H1 (cell line): Measurements from ENCODE around the gene TMA7. TPM values are rescaled to one million over a fixed set of nuclear protein-coding genes. Genes with fewer than 3 reads are reported as not detected.

Source experiments
- CTCF ChIA-PET: fragments of 300-600 bp; sonication (Branson Sonifier 250); formaldehyde crosslinking; loops from one replicate; lab custom pipeline; 2021; ENCODE audit not compliant: partially characterized antibody; lab: Charles Lee
- POLR2A ChIA-PET: fragments of 300-600 bp; sonication (Branson Sonifier 250); formaldehyde crosslinking; loops from one replicate; lab custom pipeline; 2021; ENCODE audit warnings: inconsistent platforms; ENCODE audit not compliant: partially characterized antibody; lab: Charles Lee
- DNase-seq, 2 experiments: peaks; one replicate each; pipeline versions ENCODE4 v3.0.0 to v3.0.0-alpha.2; 2010 to 2022; ENCODE audit warnings: low spot score in 2 of 2, low read depth in 1 of 2, mixed read lengths in 1 of 2
- FAIRE-seq: peaks from 2 replicates; lab custom pipeline; 2011; peaks lifted over from hg19 to GRCh38; lab: Jason Lieb, UNC
- H2AFZ ChIP-seq: 2 replicates; pipeline ENCODE4 v1.8.1; 2012; ENCODE audit warnings: low read length, inconsistent platforms
- H2AK5ac ChIP-seq: 2 replicates; pipeline ENCODE4 v1.6.1; 2013; ENCODE audit warnings: low read depth, low read length
- H2BK120ac ChIP-seq: replicated peaks from 2 replicates; pipeline ENCODE3; 2013; ENCODE audit warnings: low read depth, low read length, inconsistent platforms
- H2BK12ac ChIP-seq: 2 replicates; pipeline ENCODE4 v1.6.1; 2013; ENCODE audit warnings: low read depth, low read length
- H2BK15ac ChIP-seq: 2 replicates; pipeline ENCODE4 v1.6.1; 2013; ENCODE audit warnings: low read length
- H2BK20ac ChIP-seq: 2 replicates; pipeline ENCODE4 v1.6.1; 2013; ENCODE audit warnings: low read length
- H2BK5ac ChIP-seq: 2 replicates; pipeline ENCODE4 v1.6.1; 2013; ENCODE audit warnings: low read depth, low read length
- H3K14ac ChIP-seq: 2 replicates; pipeline ENCODE4 v1.6.1; 2013; ENCODE audit warnings: inconsistent platforms; ENCODE audit not compliant: insufficient read length
- H3K18ac ChIP-seq: 2 replicates; pipeline ENCODE4 v1.6.1; 2013; ENCODE audit warnings: low read length; ENCODE audit errors: extremely low read depth
- H3K23ac ChIP-seq: 2 replicates; pipeline ENCODE4 v1.6.1; 2013; ENCODE audit warnings: inconsistent platforms; ENCODE audit not compliant: insufficient read length
- H3K23me2 ChIP-seq: 2 replicates; pipeline ENCODE4 v1.6.1; 2013; ENCODE audit warnings: low read depth, low read length
- H3K27ac ChIP-seq: 2 replicates; pipeline ENCODE4 v1.6.1; 2011; ENCODE audit warnings: low read depth, low read length, inconsistent platforms
- H3K27me3 ChIP-seq, 4 experiments: replicated peaks in 1 of 4; 1 replicate in 1 of 4; 2 replicates in 3 of 4; pipeline versions ENCODE4 v1.6.1 to v1.8.1; 2011 to 2013; ENCODE audit warnings: low read length in 3 of 4, mild to moderate bottlenecking in 3 of 4, inconsistent platforms in 2 of 4, mixed read lengths in 2 of 4, moderate library complexity in 1 of 4; ENCODE audit not compliant: control insufficient read depth in 3 of 4, insufficient read depth in 3 of 4; ENCODE audit errors: extremely low read depth in 1 of 4
- H3K36me3 ChIP-seq, 4 experiments: 2 replicates each; pipeline versions ENCODE4 v1.6.1 to v1.8.1; 2011 to 2013; ENCODE audit warnings: mild to moderate bottlenecking in 4 of 4, low read length in 3 of 4, moderate library complexity in 2 of 4, control low read depth in 1 of 4, inconsistent platforms in 1 of 4; ENCODE audit not compliant: insufficient read depth in 4 of 4, control insufficient read depth in 2 of 4
- H3K4ac ChIP-seq: replicated peaks from 2 replicates; pipeline ENCODE3; 2013; ENCODE audit warnings: low read length, low read depth, mixed read lengths, inconsistent platforms; ENCODE audit not compliant: insufficient read length
- H3K4me1 ChIP-seq, 4 experiments: replicated peaks in 1 of 4; 1 replicate in 1 of 4; 2 replicates in 3 of 4; pipeline versions ENCODE4 v1.6.1 to v1.8.1; 2011 to 2013; ENCODE audit warnings: low read length in 3 of 4, inconsistent platforms in 2 of 4, mixed read lengths in 1 of 4; ENCODE audit not compliant: insufficient read depth in 4 of 4, control insufficient read depth in 3 of 4
- H3K4me2 ChIP-seq, 2 experiments: 2 replicates each; pipeline versions ENCODE4 v1.6.1 to v1.8.1; 2011 to 2013; ENCODE audit warnings: low read depth in 2 of 2, low read length in 2 of 2, control low read depth in 1 of 2, inconsistent platforms in 1 of 2, mild to moderate bottlenecking in 1 of 2; ENCODE audit not compliant: insufficient read depth in 1 of 2
- H3K4me3 ChIP-seq, 4 experiments: fragments of 200-600, 300-600 bp in 1 of 4; sonication (generic), shearing (Covaris generic), sonication (Bioruptor Twin) in 1 of 4; 2 replicates each; pipeline versions ENCODE4 v1.5.1 to v1.8.1; 2011 to 2016; ENCODE audit warnings: low read length in 4 of 4, low read depth in 3 of 4, control low read depth in 2 of 4, inconsistent platforms in 2 of 4, mild to moderate bottlenecking in 2 of 4, mixed read lengths in 1 of 4, moderate library complexity in 1 of 4; ENCODE audit not compliant: insufficient read depth in 2 of 4; ENCODE audit errors: extremely low read depth in 1 of 4
- H3K56ac ChIP-seq: replicated peaks from 2 replicates; pipeline ENCODE3; 2013; ENCODE audit warnings: low read depth, mild to moderate bottlenecking, mixed read lengths, low read length, inconsistent platforms; ENCODE audit not compliant: insufficient read length
- H3K79me1 ChIP-seq: 2 replicates; pipeline ENCODE4 v1.6.1; 2013; ENCODE audit warnings: low read depth, low read length, control low read depth
- H3K79me2 ChIP-seq, 2 experiments: 2 replicates each; pipeline versions ENCODE4 v1.6.1 to v1.8.1; 2012 to 2013; ENCODE audit warnings: low read length in 2 of 2, mild to moderate bottlenecking in 2 of 2, inconsistent platforms in 1 of 2; ENCODE audit not compliant: insufficient read depth in 2 of 2, control insufficient read depth in 1 of 2
- H3K9ac ChIP-seq, 4 experiments: replicated peaks in 1 of 4; 1 replicate in 1 of 4; 2 replicates in 3 of 4; pipeline versions ENCODE4 v1.6.1 to v1.8.1; 2011 to 2013; ENCODE audit warnings: low read depth in 3 of 4, low read length in 3 of 4, control low read depth in 2 of 4, mild to moderate bottlenecking in 2 of 4, moderate library complexity in 2 of 4, inconsistent platforms in 1 of 4; ENCODE audit errors: extremely low read depth in 1 of 4
- H3K9me3 ChIP-seq, 2 experiments: 2 replicates each; pipeline versions ENCODE4 v1.6.1 to v1.8.1; 2012 to 2013; ENCODE audit warnings: mild to moderate bottlenecking in 2 of 2, moderate library complexity in 2 of 2, control low read depth in 1 of 2, inconsistent platforms in 1 of 2, low read depth in 1 of 2, low read length in 1 of 2, mixed read lengths in 1 of 2; ENCODE audit not compliant: insufficient read depth in 2 of 2
- H4K20me1 ChIP-seq, 2 experiments: replicated peaks in 1 of 2; 2 replicates each; pipeline versions ENCODE3 to v1.8.1; 2011 to 2013; ENCODE audit warnings: inconsistent platforms in 2 of 2, low read length in 2 of 2, mild to moderate bottlenecking in 1 of 2; ENCODE audit not compliant: insufficient read depth in 2 of 2, control insufficient read depth in 1 of 2
- H4K5ac ChIP-seq: 2 replicates; pipeline ENCODE4 v1.6.1; 2013; ENCODE audit warnings: low read length, low read depth, mixed read lengths, inconsistent platforms; ENCODE audit not compliant: insufficient read length
- H4K8ac ChIP-seq: 2 replicates; pipeline ENCODE4 v1.8.0; 2013; ENCODE audit warnings: mild to moderate bottlenecking, moderate library complexity, low read length, inconsistent platforms; ENCODE audit not compliant: insufficient read depth; ENCODE audit errors: extremely low read depth
- H4K91ac ChIP-seq: replicated peaks from 2 replicates; pipeline ENCODE3; 2013; ENCODE audit warnings: low read length, mixed read lengths, inconsistent platforms; ENCODE audit not compliant: insufficient read length
- ATF3 ChIP-seq: IDR thresholded peaks from 2 replicates; pipeline ENCODE4 v1.6.1; 2011; ENCODE audit warnings: low read depth, mild to moderate bottlenecking, low read length; ENCODE audit not compliant: insufficient read depth
- CHD1 ChIP-seq: IDR thresholded peaks from 2 replicates; pipeline ENCODE4 v1.6.1; 2012; ENCODE audit warnings: low read depth, low read length, improper control_type of control experiment
- EP300 ChIP-seq, 2 experiments: IDR thresholded peaks; 1 replicate in 1 of 2; 2 replicates in 1 of 2; pipeline ENCODE4 v1.6.1; 2011 to 2012; ENCODE audit warnings: low read depth in 2 of 2, low read length in 2 of 2, mild to moderate bottlenecking in 2 of 2, borderline replicate concordance in 1 of 2, inconsistent platforms in 1 of 2, moderate library complexity in 1 of 2
- GABPA ChIP-seq: IDR thresholded peaks from 2 replicates; pipeline ENCODE4 v1.6.1; 2011; ENCODE audit warnings: mild to moderate bottlenecking, low read length, moderate library complexity, borderline replicate concordance; ENCODE audit not compliant: insufficient read depth
- JUND ChIP-seq: IDR thresholded peaks from 2 replicates; pipeline ENCODE4 v1.6.1; 2011; ENCODE audit warnings: mild to moderate bottlenecking, improper control_type of control experiment, low read length
- KDM1A ChIP-seq: fragments of 200-600, 300-600 bp; sonication (generic); IDR thresholded peaks from 2 replicates; pipeline ENCODE4 v1.7.1; 2016; ENCODE audit warnings: mild to moderate bottlenecking, low read length, borderline replicate concordance
- KDM5A ChIP-seq: fragments of 200-600 bp; IDR thresholded peaks from 2 replicates; pipeline ENCODE4 v1.7.1; 2012; ENCODE audit warnings: mild to moderate bottlenecking, low read length, inconsistent platforms, mixed read lengths
- NRF1 ChIP-seq: IDR thresholded peaks from 2 replicates; pipeline ENCODE4 v1.6.1; 2011; ENCODE audit warnings: mild to moderate bottlenecking, low read depth, low read length, improper control_type of control experiment
- POU5F1 ChIP-seq: IDR thresholded peaks from 2 replicates; pipeline ENCODE4 v1.6.1; 2011; ENCODE audit warnings: low read depth, mild to moderate bottlenecking, low read length, moderate library complexity
- RNF2 ChIP-seq: fragments of 200-900, 300-1000 bp; sonication (generic); IDR thresholded peaks from 2 replicates; pipeline ENCODE4 v1.7.1; 2016; ENCODE audit warnings: borderline replicate concordance, low read depth, mild to moderate bottlenecking, antibody characterized with exemption, low read length; ENCODE audit not compliant: poor library complexity, severe bottlenecking; ENCODE audit errors: missing control alignments
- SIX5 ChIP-seq: IDR thresholded peaks from 2 replicates; pipeline ENCODE4 v1.6.1; 2011; ENCODE audit warnings: mild to moderate bottlenecking, low read depth, low read length
- SP2 ChIP-seq: IDR thresholded peaks from 2 replicates; pipeline ENCODE4 v1.6.1; 2012; ENCODE audit warnings: mild to moderate bottlenecking, low read length, inconsistent platforms
- TAF1 ChIP-seq: IDR thresholded peaks from 2 replicates; pipeline ENCODE4 v1.6.1; 2011; ENCODE audit warnings: mild to moderate bottlenecking, low read depth, low read length
- YY1 ChIP-seq: IDR thresholded peaks from 2 replicates; pipeline ENCODE4 v1.6.1; 2011; ENCODE audit warnings: low read depth, mild to moderate bottlenecking, low read length
- WGBS, 2 experiments: shearing (Covaris generic) in 1 of 2; methylation state at CpG; one replicate each; pipeline versions ENCODE4 v1.1.6 to v1.1.7; 2013 to 2015; ENCODE audit warnings: low lambda C conversion rate in 2 of 2, mixed read lengths in 2 of 2, inconsistent platforms in 1 of 2, low coverage in 1 of 2, missing lambda C conversion rate in 1 of 2; ENCODE audit not compliant: insufficient replicate concordance in 2 of 2, insufficient coverage in 1 of 2, insufficient read length in 1 of 2; ENCODE audit errors: extremely low coverage in 1 of 2, missing lambda C conversion rate in 1 of 2; 5-methylcytosine and 5-hydroxymethylcytosine counted together
- polyA plus RNA-seq, 7 experiments: library from polyadenylated mRNA; depleted of rRNA in 3 of 7; stranded (reverse) in 5 of 7; unstranded in 2 of 7; fragments of >200 nt in 5 of 7; fragments of 200-250 nt in 2 of 7; gene quantifications; 1 replicate in 5 of 7; 2 replicates in 1 of 7; 4 replicates in 1 of 7; pipeline versions ENCODE4 v1.2.1 to v1.2.3, GENCODE V29; 2011 to 2013; ENCODE audit warnings: missing spikeins in 2 of 7, mixed read lengths in 2 of 7
- total RNA-seq: library from RNA; stranded (reverse); fragmentation: NEBNext Ultra II Directional; extraction: Animal tissue kit (Norgen Biotek cat#: 25700); gene quantifications from 2 replicates; pipeline ENCODE4 v1.2.1, GENCODE V29; 2021

TMA7 gene
- total and polyA plus RNA-seq, 2 of the 8 experiments (the other 6 are each of a cell fraction or from before 2014, with no cell fraction given), result 138 to 305 TPM

- Histone ChIP-seq H3K56ac (no peak overlapping the region), H3K27me3 (no peaks in the 10 kb centered on the region), H2BK20ac (no peak overlapping the region), H2AFZ (no peak overlapping the region), H3K79me2 (no peaks in the 10 kb centered on the region; a peak in 1 of 4 replicates), H2AK5ac (no peak overlapping the region), H2BK12ac (no peak overlapping the region), H3K23ac (no peak overlapping the region), H3K18ac (no peak overlapping the region), H4K20me1 (peaks cover 6 to 50% of the 10 kb centered on the region in 2 experiments), H3K27ac (no peak overlapping the region), H2BK5ac (no peak overlapping the region), H3K4me3 (no peak overlapping the region), H3K9me3 (no peaks in the 10 kb centered on the region), H3K4me1 (no peaks in the 10 kb centered on the region), H4K5ac (no peak overlapping the region), H3K14ac (no peak overlapping the region), H2BK15ac (no peak overlapping the region), H3K36me3 (peaks cover 74 to 89% (median 89%) of the 10 kb centered on the region in 4 experiments), H3K9ac (no peak overlapping the region), H3K23me2 (no peaks in the 10 kb centered on the region), H4K8ac (no peak overlapping the region), H4K91ac (no peak overlapping the region), H3K4ac (no peak overlapping the region), H3K4me2 (no peak overlapping the region), H2BK120ac (no peak overlapping the region), H3K79me1 (no peaks in the 10 kb centered on the region; the same call in 1 of the 2 replicates)
- ChIA-PET CTCF (interaction anchor here (0.6 to 7.7 kb wide), 7 partner anchors 14 to 220 kb away, joined by 3 to 130 read pairs (median 35); partner anchors contain the start of gene PLXNB1), POLR2A (interaction anchor here (1.5 to 31.5 kb wide), 3 partner anchors 6 to 33 kb away, joined by 3 to 650 read pairs (median 650); partner anchors contain the start of genes ATRIP and PLXNB1)
- FAIRE-seq (no peak), DNase-seq (no peak)
- WGBS, 2 experiments, result 95% methylated on average over 14 of the region's 14 CpGs; no CpG with 5 or more reads in 1 of the 2 experiments
- TF ChIP-seq EP300 (IDR thresholded peaks at IDR 0.05; ENCODE audit: borderline replicate concordance in 1 of 2, low read depth in 2 of 2, low read length in 2 of 2) (no peak), TAF1 (no peak), POU5F1 (no peak), RNF2 (no peak), KDM1A (no peak), CHD1 (no peak), SP2 (no peak), JUND (no peak), GABPA (no peak), KDM5A (no peak), NRF1 (no peak), YY1 (no peak), ATF3 (no peak), SIX5 (no peak)
Measured at GRCh38 chr3:48413611-48414010, 26.4 kb upstream of the TMA7 start.
